Anterior cingulate cortex (tissue), 58 donors: ENCODE results near the gene AGBL2.
"Not testable (repeated sequence)": the region's sequence is repeated elsewhere in the genome, so short reads cannot be mapped to it uniquely, and the experiment has no call there.

Experiments used
- DNase-seq, 58 donors: peaks; one replicate each; lab custom pipeline; 2025; lab: John Stamatoyannopoulos, UW

AGBL2 gene

DNA sequence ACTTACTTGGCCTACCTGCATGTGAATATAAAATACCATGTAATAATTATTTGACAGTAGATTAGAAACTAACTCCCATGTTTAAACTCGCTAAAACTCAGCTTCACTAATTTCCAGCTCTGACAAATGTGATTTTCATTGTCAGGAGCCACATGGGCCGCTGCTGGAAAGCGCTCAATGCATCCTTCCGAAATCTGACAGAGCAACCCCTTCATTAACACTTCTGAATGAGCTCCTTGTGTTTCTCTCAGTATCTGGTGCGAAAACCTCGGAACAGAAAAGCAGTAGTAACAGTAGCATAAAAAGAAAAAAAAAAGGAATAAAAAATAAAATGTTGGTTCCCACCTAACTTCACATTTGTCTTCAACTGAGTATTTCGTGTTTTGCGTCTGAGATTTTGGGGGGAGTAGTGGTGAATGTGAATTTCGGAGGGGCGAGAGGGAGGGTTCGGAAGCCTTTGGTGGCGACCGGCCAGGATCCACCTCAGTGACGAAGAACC, 73.5 kb downstream of the AGBL2 start:
- DNase-seq = peak in 32 of 58 donors; percentile 1 to 66 (median 22)

DNA sequence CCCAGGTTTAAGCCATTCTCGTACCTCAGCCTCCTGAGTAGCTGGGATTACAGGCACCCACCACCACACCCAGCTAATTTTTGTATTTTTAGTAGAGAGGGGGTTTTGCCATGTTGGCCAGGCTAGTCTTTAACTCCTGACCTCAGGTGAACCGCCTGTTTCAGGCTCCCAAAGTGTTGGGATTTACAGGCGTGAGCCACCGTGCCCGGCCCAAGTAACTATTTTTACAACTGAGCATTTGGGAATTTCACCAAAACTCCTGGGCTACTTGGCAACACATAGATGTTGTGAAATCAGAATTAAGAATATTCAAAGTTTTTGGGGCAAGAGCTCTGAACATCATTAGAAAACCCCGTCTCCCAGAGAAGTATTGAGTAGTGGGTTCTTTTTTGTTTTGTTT, 74.7 kb downstream of the AGBL2 start:
- DNase-seq = not testable (repeated sequence)

DNA sequence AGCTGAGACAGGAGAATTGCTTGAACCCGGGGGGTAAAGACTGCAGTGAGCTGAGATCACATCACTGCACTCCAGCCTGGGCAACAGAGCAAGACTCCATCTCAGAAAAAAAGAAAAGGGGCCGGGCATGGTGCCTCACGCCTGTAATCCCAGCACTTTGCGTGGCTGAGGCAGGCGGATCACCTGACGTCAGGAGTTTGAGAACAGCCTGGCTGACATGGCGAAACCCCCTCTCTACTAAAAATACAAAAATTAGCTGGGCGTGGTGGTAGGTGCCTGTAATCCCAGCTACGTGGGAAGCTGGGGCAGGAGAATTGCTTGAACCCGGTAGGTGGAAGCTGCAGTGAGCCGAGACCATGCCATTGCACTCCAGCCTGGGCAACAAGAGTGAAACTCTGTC, 78.8 kb downstream of the AGBL2 start:
- not testable (repeated sequence) for DNase-seq

DNA sequence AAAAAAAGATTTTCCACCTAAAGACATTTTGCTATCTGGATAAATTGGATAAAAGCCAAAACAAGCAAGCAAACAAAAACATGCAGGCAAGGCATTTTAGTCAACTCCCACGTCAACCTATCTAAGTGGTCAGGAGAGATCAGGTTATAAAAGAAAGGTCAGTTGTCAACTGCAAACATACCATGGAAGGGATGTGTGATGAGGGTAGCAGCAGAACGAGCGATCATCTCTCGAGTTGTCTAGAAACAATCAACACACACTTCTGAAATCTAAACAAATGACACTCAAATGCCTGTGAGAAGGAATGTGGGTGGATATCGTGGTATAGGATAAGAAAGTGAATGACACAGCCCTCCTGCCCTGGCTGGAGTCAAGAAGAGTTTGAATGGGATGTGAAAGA, 83.7 kb downstream of the AGBL2 start:
- no peak for DNase-seq

DNA sequence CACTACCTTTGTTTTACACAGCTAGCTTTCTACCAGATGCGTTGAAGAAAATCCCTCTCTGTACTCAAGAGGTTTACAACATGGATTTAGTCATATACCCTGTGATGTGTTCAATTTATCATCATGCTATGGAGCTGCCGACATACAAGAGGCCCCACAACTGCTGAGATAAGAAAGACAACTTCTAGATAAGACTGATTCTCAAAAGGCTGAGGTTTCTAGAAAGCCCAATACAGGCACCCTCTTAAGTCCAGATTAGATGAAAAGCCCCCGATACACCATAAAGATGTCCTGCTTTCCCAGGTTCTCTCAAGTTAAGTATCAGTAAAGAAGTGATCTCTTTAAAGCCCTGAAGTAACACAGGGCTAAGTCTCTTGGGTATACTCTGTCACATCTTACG, 87.1 kb downstream of the AGBL2 start:
- no peak for DNase-seq

DNA sequence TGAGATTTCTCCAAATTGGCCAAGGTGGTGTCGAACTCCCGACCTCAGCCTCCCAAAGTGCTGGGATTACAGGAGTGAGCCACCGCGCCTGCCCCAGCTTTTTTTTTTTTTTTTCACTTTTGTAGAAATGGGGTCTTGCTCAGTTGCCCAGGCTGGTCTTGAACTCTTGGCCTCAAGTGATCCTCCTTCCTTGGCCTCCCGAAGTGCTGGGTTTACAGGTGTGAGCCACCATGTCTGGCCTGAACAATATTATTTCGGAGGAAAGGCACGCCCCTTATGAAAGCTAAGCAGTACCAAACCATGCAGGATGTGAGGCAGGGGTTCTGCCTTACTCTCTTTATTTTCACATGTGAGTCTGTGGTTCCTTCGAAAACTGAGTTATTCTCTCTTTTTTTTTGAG, 88.9 kb downstream of the AGBL2 start:
- no peak for DNase-seq

DNA sequence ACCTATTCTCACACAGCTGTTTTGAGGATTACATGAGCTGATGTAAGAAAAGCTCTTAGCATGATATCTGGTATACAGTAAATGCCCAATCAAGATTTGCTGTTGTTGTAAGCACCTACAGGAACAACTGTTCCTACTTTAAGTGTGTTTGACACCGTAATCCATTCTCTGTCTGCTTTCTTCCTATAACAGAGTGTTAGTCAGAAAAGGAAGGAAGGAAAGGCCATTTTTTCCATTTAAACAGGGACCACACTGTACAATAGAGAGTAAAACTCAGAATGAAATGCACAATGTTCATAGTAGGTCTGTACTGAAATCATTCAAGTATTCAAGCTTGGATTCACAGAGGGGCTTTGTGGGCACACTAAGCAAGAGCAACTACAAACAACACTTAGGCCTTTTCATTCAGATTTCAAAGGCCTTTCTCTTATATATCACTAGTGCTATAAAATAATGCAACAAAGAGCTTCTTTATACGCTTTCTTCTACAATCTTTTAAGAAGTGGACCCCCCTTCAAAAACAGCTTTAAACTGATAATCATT, 94.3 kb downstream of the AGBL2 start:
- DNase-seq = no peak

DNA sequence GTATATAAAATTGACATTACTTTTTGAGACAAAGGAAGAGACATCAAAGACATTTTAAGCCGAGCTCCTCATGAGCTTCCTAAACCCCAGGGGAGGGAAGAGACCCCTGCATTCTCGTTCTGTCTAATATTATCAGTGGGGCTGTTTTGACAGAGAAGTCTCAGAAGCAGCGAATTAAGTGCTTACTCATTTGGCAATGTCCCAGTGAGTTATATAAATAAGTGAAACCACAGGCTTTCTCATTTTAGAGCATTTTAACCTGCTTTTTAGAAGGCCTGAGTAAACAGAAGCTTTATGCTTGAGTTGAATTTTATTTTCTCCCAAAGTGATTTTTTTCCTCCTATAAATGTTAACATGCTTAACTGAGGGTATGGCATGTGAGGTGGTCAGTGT, 97.8 kb downstream of the AGBL2 start:
- DNase-seq = no peak

DNA sequence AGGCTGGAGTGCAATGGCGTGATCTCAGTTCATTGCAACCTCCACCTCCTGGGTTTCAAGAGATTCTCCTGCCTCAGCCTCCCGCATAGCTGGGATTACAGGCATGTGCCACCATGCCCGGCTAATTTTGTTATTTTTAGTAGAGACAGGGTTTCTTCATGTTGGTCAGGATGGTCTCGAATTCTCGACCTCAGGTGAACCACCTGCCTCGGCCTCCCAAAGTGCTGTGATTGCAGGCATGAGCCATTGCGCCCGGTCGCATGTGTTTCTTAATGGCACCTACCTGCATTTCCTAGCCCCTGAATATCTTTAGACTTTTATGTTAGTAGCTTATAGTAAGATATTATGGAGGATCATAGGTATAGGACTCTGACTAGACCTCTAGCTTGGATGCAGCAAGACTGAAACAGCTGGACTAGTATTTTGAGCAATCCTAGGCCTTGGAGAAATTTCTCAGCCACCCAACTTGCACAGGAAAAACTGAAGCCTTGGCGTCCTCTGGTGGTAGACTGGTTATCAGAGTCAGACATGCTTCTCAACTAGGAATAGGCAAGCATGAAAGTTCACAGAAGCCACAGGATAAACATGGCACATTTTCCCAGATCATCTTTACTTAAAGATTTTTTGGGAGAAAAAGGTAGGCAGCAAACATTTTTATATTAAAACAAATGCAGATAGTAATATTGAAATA, 98.3 kb downstream of the AGBL2 start:
- peak in 25 of 58 donors; percentile 19 to 83 (median 44) for DNase-seq

DNA sequence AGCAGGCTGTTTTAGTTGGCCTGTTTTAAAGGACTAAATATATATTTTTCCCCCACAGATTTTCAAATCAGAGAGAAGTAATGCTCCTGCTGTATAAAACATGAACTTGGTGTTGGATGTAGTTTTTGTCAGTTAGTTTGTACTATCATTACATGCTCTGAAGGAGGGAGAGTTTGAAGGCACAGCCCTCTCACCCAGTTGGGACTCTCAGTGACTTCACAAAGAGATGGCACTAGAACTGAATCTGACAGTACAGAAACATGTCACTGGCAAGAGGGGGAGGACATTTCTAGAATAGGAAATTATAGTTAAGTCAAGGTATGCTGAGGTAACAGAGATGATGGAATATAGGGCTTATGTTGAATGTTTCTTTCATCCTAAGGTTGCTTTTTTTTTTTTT, 99.9 kb downstream of the AGBL2 start:
- no peak for DNase-seq

DNA sequence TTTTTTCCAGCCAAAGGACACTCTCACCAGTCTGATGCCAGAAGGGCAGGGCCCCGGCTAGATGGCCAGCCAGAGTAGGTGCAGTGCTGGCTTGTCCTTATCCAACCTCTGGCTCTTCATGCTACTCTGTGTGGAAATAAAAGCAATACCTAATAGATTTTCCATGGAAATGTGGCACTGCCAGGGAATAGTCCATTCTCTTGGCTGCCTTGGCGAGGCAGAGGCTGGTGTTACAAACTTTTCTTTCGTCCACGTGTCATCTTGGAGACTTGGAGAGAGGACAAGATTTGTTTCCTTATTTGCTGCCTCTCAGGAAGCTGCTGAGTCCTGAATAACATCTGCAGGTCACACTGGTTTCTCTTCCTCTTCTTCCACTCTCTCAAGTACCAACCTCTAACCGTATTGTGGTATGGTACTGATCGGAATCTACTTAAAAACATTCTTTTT, 103.8 kb downstream of the AGBL2 start:
- DNase-seq = peak in 4 of 58 donors; percentile 29 to 45 (median 38)

DNA sequence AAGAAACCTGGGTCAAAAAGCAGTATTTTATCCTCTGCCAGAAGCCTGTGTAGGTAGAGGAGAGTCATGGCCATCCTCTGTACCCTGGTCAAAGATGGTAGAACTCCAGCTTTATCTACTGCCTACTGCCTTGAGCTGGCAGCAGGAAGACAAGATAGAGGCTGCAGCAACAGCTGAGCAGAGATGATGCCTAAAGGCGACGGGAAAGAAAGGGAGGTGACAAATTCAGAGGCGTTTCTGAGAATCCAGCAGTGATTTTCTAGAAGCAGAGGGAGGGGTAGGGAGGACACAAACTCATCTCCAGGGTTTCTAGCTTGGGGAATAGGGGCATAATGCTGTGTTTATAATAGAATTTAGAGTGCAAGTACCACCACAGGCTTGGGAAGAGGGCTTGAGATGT, 105.5 kb downstream of the AGBL2 start:
- DNase-seq = peak in 2 of 58 donors; percentile 21 to 64
